HG03159 (cell line): ENCODE measurements around the gene TMSB15A.
"Not testable (repeated sequence)": the region's sequence is repeated elsewhere in the genome, so short reads cannot be mapped to it uniquely, and the experiment has no call there.

Source experiments
- ATAC-seq: cut with Tn5 transposase; IDR thresholded peaks from one replicate; pipeline ENCODE4 v1.9.1; 2021; ENCODE audit warnings: mild to moderate bottlenecking, moderate library complexity; ENCODE audit not compliant: unreplicated experiment

TMSB15A gene

GRCh38 chrX:102515975-102516941 is at the start of gene TMSB15A:
TMSB15A (minus strand) TSS chrX:102516739.
- peak; percentile 85 for ATAC-seq

- no peak for ATAC-seq
These were observed 44.0 kb upstream of the TMSB15A start for GRCh38 chrX:102560423-102561068.

- ATAC-seq = no peak
These were observed 42.1 kb upstream of the TMSB15A start for GRCh38 chrX:102558607-102559006.

- no peak for ATAC-seq
These were observed 31.7 kb upstream of the TMSB15A start for GRCh38 chrX:102548231-102548630.

- no peak for ATAC-seq
These were observed 30.4 kb upstream of the TMSB15A start for GRCh38 chrX:102546828-102547493.

GRCh38 chrX:102546175-102546574 is 29.6 kb upstream of the TMSB15A start:
- ATAC-seq = not testable (repeated sequence)

GRCh38 chrX:102535958-102536357 is 19.4 kb upstream of the TMSB15A start:
- no peak for ATAC-seq

- ATAC-seq = no peak
These were observed 787 bp upstream of the TMSB15A start for GRCh38 chrX:102517326-102517725.

GRCh38 chrX:102514536-102514935 is 2.0 kb downstream of the TMSB15A start:
- ATAC-seq = no peak

GRCh38 chrX:102498732-102499131 is 17.8 kb downstream of the TMSB15A start:
- ATAC-seq = no peak

GRCh38 chrX:102491766-102492165 is 24.8 kb downstream of the TMSB15A start:
- ATAC-seq = no peak

GRCh38 chrX:102478765-102479164 is 37.8 kb downstream of the TMSB15A start:
- ATAC-seq = not testable (repeated sequence)

GRCh38 chrX:102471762-102472220 is 44.7 kb downstream of the TMSB15A start, which contains the start of gene TCP11X2:
TCP11X2 (minus strand) TSS chrX:102471812.
- ATAC-seq = not testable (repeated sequence)

- not testable (repeated sequence) for ATAC-seq
These were observed 46.3 kb downstream of the TMSB15A start for GRCh38 chrX:102470215-102470614.
